Smooth muscle cell (in vitro differentiated cells): ENCODE measurements around the gene DDX6. TPM values are rescaled to one million over a fixed set of nuclear protein-coding genes. Genes with fewer than 3 reads are reported as not detected.

Source experiments
- DNase-seq: peaks from one replicate; lab custom pipeline; 2025; ENCODE audit not compliant: unreplicated experiment; lab: John Stamatoyannopoulos, UW
- H2AFZ ChIP-seq: fragments of 200-600 bp; sonication (generic); 2 replicates; pipeline ENCODE4 v1.6.0; 2016; ENCODE audit warnings: antibody characterized with exemption, low read depth, mild to moderate bottlenecking
- H3F3A ChIP-seq: fragments of 200-600 bp; sonication (generic); 2 replicates; pipeline ENCODE4 v1.6.0; 2017; ENCODE audit warnings: antibody characterized with exemption, low read depth
- H3K27ac ChIP-seq: fragments of 200-600 bp; sonication (generic); 2 replicates; pipeline ENCODE4 v1.5.1; 2016; ENCODE audit warnings: low read depth, mild to moderate bottlenecking
- H3K27me3 ChIP-seq: fragments of 200-600 bp; sonication (generic); 2 replicates; pipeline ENCODE4 v1.6.1; 2016; ENCODE audit warnings: low read depth, mild to moderate bottlenecking
- H3K36me3 ChIP-seq: fragments of 200-600 bp; sonication (generic); 2 replicates; pipeline ENCODE4 v1.5.1; 2016; ENCODE audit warnings: low read depth
- H3K4me1 ChIP-seq: fragments of 200-600 bp; sonication (generic); 2 replicates; pipeline ENCODE4 v1.5.1; 2016; ENCODE audit warnings: low read depth
- H3K4me2 ChIP-seq: fragments of 200-600 bp; sonication (generic); 2 replicates; pipeline ENCODE4 v1.6.0; 2016; ENCODE audit warnings: mild to moderate bottlenecking
- H3K4me3 ChIP-seq: fragments of 200-600 bp; sonication (generic); 2 replicates; pipeline ENCODE4 v1.5.1; 2016; ENCODE audit warnings: mild to moderate bottlenecking
- H3K79me2 ChIP-seq: fragments of 200-600 bp; sonication (generic); 2 replicates; pipeline ENCODE4 v1.6.0; 2016; ENCODE audit warnings: low read depth, mild to moderate bottlenecking
- H3K9ac ChIP-seq: fragments of 200-600 bp; sonication (generic); 2 replicates; pipeline ENCODE4 v1.6.0; 2016; ENCODE audit warnings: low read depth
- H3K9me3 ChIP-seq: fragments of 200-600 bp; sonication (generic); replicated peaks from 2 replicates; pipeline ENCODE4 v1.5.1; 2016; ENCODE audit warnings: low read depth
- H4K20me1 ChIP-seq: fragments of 200-600 bp; sonication (generic); 2 replicates; pipeline ENCODE4 v1.6.0; 2016; ENCODE audit warnings: low read depth
- WGBS: methylation state at CpG from one replicate; pipeline ENCODE4 v1.1.7; 2016; ENCODE audit warnings: low lambda C conversion rate; 5-methylcytosine and 5-hydroxymethylcytosine counted together
- polyA plus RNA-seq: library from polyadenylated mRNA; unstranded; fragments of >200 nt; fragmentation: Nextera tagmentation; extraction: Ambion mirVana; gene quantifications from 2 replicates; pipeline ENCODE4 v1.2.1, GENCODE V29; 2016
- total RNA-seq: library from RNA; depleted of rRNA; stranded (reverse); fragments of >200 nt; gene quantifications from 2 replicates; pipeline ENCODE4 v1.2.3, GENCODE V29; 2014
- TF ChIP-seq, protein P1 (sequence below): fragments of 200-600 bp; sonication (generic); IDR thresholded peaks from 2 replicates; pipeline ENCODE4 v1.5.1; 2017; ENCODE audit warnings: borderline replicate concordance, mild to moderate bottlenecking, antibody characterized with exemption; ENCODE audit not compliant: insufficient read depth, poor library complexity, severe bottlenecking

DDX6 gene
- total and polyA plus RNA-seq, 2 experiments from 2014 or later: 17.9 to 187 TPM

DNA sequence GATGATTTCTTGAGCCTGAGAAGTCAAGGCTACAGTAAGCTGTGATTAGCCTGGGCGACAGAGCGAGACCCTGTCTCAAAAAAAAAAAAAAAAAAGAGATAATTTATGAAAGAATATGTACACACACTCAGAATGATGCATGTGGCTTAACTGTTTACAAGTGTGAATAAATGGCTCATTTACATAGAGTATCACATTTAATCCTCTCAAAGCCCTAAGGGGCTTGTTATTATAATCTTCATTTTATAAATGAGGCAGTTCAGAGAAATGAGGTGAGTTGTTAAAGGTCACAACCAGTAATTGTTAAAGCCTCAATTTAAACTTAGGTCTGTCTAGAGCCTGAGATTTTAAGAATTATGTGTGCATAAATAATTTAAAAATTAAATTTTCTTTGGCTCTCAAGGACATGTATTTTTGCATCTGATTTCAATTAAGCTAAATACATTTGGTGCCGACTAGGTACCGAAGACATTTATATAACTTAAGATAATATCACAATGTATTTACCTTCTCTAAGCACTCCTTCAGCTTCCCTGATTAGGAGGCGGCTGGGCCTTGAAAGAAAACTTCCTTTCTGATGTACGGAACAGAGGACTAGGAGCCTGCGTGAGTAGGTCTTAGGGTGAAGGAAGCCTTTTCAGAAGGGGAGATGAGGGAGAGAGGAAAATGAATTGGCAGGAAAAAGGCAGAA, 28.5 kb upstream of the DDX6 start:
- 94% methylated on average over 7 of the region's 7 CpGs for WGBS

DNA sequence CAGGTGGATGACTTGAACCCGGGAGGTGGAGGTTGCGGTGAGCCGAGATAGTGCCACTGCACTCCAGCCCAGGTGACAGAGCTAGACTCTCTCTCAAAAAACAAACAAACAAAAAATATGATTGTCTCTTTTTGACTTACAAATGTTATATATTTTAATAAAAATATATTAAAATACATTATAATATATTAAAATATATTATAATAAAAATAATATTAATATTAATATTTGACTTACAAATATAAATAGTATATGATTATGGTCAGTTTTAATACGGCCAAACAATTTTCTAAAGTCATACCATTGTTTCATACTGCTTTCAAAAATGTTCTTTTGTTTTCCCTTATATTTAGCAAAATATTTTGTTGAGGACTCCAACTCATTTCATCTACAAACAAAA, 27.2 kb upstream of the DDX6 start:
- H4K20me1 ChIP-seq: no peaks in the 10 kb centered on the region
- no peak overlapping the region for H3K27ac ChIP-seq
- no peaks in the 10 kb centered on the region for H3K79me2 ChIP-seq
- no peak overlapping the region for H3K4me2 ChIP-seq
- H3K9me3 ChIP-seq: no peaks in the 10 kb centered on the region
- DNase-seq: no peak
- no peaks in the 10 kb centered on the region for H3K27me3 ChIP-seq
- no peaks in the 10 kb centered on the region for H3K4me1 ChIP-seq
- TF ChIP-seq, protein P1, sequence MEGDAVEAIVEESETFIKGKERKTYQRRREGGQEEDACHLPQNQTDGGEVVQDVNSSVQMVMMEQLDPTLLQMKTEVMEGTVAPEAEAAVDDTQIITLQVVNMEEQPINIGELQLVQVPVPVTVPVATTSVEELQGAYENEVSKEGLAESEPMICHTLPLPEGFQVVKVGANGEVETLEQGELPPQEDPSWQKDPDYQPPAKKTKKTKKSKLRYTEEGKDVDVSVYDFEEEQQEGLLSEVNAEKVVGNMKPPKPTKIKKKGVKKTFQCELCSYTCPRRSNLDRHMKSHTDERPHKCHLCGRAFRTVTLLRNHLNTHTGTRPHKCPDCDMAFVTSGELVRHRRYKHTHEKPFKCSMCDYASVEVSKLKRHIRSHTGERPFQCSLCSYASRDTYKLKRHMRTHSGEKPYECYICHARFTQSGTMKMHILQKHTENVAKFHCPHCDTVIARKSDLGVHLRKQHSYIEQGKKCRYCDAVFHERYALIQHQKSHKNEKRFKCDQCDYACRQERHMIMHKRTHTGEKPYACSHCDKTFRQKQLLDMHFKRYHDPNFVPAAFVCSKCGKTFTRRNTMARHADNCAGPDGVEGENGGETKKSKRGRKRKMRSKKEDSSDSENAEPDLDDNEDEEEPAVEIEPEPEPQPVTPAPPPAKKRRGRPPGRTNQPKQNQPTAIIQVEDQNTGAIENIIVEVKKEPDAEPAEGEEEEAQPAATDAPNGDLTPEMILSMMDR: no peak
- no peaks in the 10 kb centered on the region for H3K36me3 ChIP-seq
- no peak overlapping the region for H3K4me3 ChIP-seq
- no peak overlapping the region for H2AFZ ChIP-seq
- no peaks in the 10 kb centered on the region for H3F3A ChIP-seq
- H3K9ac ChIP-seq: no peak overlapping the region
- 94% methylated on average over 4 of the region's 4 CpGs for WGBS

More for the DNA sequence above, 28.5 kb upstream of the DDX6 start:
- DNase-seq: no peak
- no peak overlapping the region for H3K4me3 ChIP-seq
- H3K9me3 ChIP-seq: no peaks in the 10 kb centered on the region
- H3K79me2 ChIP-seq: no peaks in the 10 kb centered on the region
- H3K27me3 ChIP-seq: no peaks in the 10 kb centered on the region
- H4K20me1 ChIP-seq: no peaks in the 10 kb centered on the region
- no peak overlapping the region for H3K27ac ChIP-seq
- no peaks in the 10 kb centered on the region for H3K4me1 ChIP-seq
- no peak overlapping the region for H3K4me2 ChIP-seq
- H3K9ac ChIP-seq: no peak overlapping the region
- TF ChIP-seq, protein P1: no peak
- no peaks in the 10 kb centered on the region for H3K36me3 ChIP-seq
- no peak overlapping the region for H2AFZ ChIP-seq
- no peaks in the 10 kb centered on the region for H3F3A ChIP-seq

DNA sequence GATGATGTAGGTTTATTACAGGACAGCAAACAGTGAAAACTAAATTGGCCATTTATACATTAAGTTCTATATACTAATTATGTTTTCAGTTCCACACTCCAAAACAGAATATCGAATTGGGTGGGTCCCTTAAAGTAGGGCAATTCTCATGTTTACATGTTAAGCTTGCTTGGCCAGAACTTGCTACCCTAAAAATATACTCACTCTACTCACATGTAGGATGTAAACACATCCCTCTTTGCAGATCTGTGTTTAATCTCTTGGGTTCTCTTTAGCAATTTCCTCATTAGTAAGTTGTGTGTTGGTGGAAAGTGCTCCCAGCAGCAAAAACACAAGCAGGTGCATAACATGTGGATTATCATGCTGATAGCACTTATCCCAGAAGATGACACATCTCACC, 22.6 kb upstream of the DDX6 start:
- Histone ChIP-seq H3K9ac (no peak overlapping the region), H4K20me1 (no peaks in the 10 kb centered on the region), H2AFZ (no peak overlapping the region), H3K4me3 (no peak overlapping the region), H3K9me3 (no peaks in the 10 kb centered on the region), H3K27me3 (peaks cover 2% of the 10 kb centered on the region), H3K4me2 (no peak overlapping the region), H3K27ac (no peak overlapping the region), H3K4me1 (no peaks in the 10 kb centered on the region), H3K79me2 (no peaks in the 10 kb centered on the region), H3F3A (no peaks in the 10 kb centered on the region), H3K36me3 (no peaks in the 10 kb centered on the region)
- WGBS: 63% methylated on average over 1 of the region's 1 CpG
- no peak for DNase-seq
- TF ChIP-seq, protein P1: no peak

DNA sequence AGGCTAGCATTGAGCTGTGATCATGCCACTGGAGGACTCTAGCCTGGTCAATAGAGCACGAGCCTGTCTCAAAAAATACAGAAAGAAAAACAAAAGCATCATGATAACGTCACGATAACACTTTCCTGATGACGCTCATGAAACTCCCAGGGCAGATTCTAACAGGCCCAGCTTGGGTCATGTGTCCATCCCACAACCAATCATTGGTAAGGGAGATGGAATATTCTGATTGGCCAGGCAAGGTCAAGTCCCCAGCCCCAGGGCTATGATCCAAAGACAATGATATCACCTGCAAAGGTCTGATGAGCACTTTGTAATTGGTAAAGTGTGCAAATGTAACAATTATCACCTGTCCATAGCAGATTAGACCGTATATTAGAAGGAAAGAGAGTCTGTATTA, 21.5 kb upstream of the DDX6 start:
- Histone ChIP-seq H3K9me3 (no peaks in the 10 kb centered on the region), H3K36me3 (no peaks in the 10 kb centered on the region), H3K79me2 (no peaks in the 10 kb centered on the region), H3K4me3 (no peak overlapping the region), H2AFZ (no peak overlapping the region), H4K20me1 (no peaks in the 10 kb centered on the region), H3K4me1 (no peaks in the 10 kb centered on the region), H3K27me3 (peaks cover 4% of the 10 kb centered on the region), H3K9ac (no peak overlapping the region), H3K4me2 (no peak overlapping the region), H3F3A (no peaks in the 10 kb centered on the region), H3K27ac (no peak overlapping the region)
- TF ChIP-seq, protein P1: no peak
- WGBS: 19% methylated on average over 3 of the region's 5 CpGs
- DNase-seq: no peak
